ENCODE measurements around the gene CCDC134. TPM values are rescaled to one million over a fixed set of nuclear protein-coding genes. Genes with fewer than 3 reads are reported as not detected.

Gene CCDC134
- total and polyA plus RNA-seq, 2 donors from 2014 or later: 5.0 to 12.2 TPM

- DNase-seq (peak; percentile 17 to 91 (median 47)), FAIRE-seq (no peak)
- H3K9ac ChIP-seq (ENCODE audit: low read length in 3 of 3): no peak overlapping the region
- no peaks in the 10 kb centered on the region for H3K27me3 ChIP-seq (ENCODE audit: control insufficient read depth, insufficient read depth, low read length)
- H3K27ac ChIP-seq (ENCODE audit: low read depth in 2 of 2, low read length in 2 of 2): no peak overlapping the region
- no peak overlapping the region for H3K4me3 ChIP-seq (ENCODE audit: low read length in 3 of 3)
- no peaks in the 10 kb centered on the region for H3K9me3 ChIP-seq (ENCODE audit: control insufficient read depth in 2 of 3, insufficient read depth in 1 of 3, low read length in 3 of 3)
- intact Hi-C loops (cut with DNase I): no loop called here
- H3K36me3 ChIP-seq (ENCODE audit: control insufficient read depth in 2 of 3, insufficient read depth in 3 of 3, low read length in 3 of 3): no peaks in the 10 kb centered on the region
- TF ChIP-seq CTCF (IDR thresholded peaks at IDR 0.05; ENCODE audit: borderline replicate concordance, extremely low read depth, insufficient read depth): no peak
- peaks cover 0 to 2% (median 0%) of the 10 kb centered on the region in 3 donors for H3K4me1 ChIP-seq (ENCODE audit: control insufficient read depth in 2 of 3, insufficient read depth in 2 of 3, low read depth in 1 of 3, low read length in 3 of 3)
These were observed 19.6 kb upstream of the CCDC134 start for GRCh38 chr22:41780746-41781505.

- H3K9ac ChIP-seq (ENCODE audit: low read length in 3 of 3): no peak overlapping the region
- no peaks in the 10 kb centered on the region for H3K36me3 ChIP-seq (ENCODE audit: control insufficient read depth in 2 of 3, insufficient read depth in 3 of 3, low read length in 3 of 3)
- no peaks in the 10 kb centered on the region for H3K27me3 ChIP-seq (ENCODE audit: control insufficient read depth, insufficient read depth, low read length)
- peak overlapping the region in 1 of 3 donors; percentile 8 for H3K4me3 ChIP-seq (ENCODE audit: low read length in 3 of 3)
- no peak overlapping the region for H3K27ac ChIP-seq (ENCODE audit: low read depth in 2 of 2, low read length in 2 of 2)
- no peaks in the 10 kb centered on the region for H3K9me3 ChIP-seq (ENCODE audit: control insufficient read depth in 2 of 3, insufficient read depth in 1 of 3, low read length in 3 of 3)
- peaks cover 0 to 2% (median 0%) of the 10 kb centered on the region in 3 donors for H3K4me1 ChIP-seq (ENCODE audit: control insufficient read depth in 2 of 3, insufficient read depth in 2 of 3, low read depth in 1 of 3, low read length in 3 of 3)
- TF ChIP-seq CTCF (IDR thresholded peaks at IDR 0.05; ENCODE audit: borderline replicate concordance, extremely low read depth, insufficient read depth): no peak
- FAIRE-seq (no peak), DNase-seq (peak in 1 of 5 donors; percentile 20)
- intact Hi-C loops (cut with DNase I): no loop called here
These were observed 19.0 kb upstream of the CCDC134 start for GRCh38 chr22:41781507-41781906.

GRCh38 chr22:41782316-41782715 lies 18.2 kb upstream of the CCDC134 start:
- intact Hi-C loops (cut with DNase I): no loop called here
- no peak overlapping the region for H3K9ac ChIP-seq (ENCODE audit: low read length in 3 of 3)
- no peak for TF ChIP-seq CTCF (IDR thresholded peaks at IDR 0.05; ENCODE audit: borderline replicate concordance, extremely low read depth, insufficient read depth)
- DNase-seq: no peak
- no peaks in the 10 kb centered on the region for H3K36me3 ChIP-seq (ENCODE audit: control insufficient read depth in 2 of 3, insufficient read depth in 3 of 3, low read length in 3 of 3)
- no peak overlapping the region for H3K27ac ChIP-seq (ENCODE audit: low read depth in 2 of 2, low read length in 2 of 2)
- no peak for FAIRE-seq
- H3K9me3 ChIP-seq (ENCODE audit: control insufficient read depth in 2 of 3, insufficient read depth in 1 of 3, low read length in 3 of 3): no peaks in the 10 kb centered on the region
- H3K27me3 ChIP-seq (ENCODE audit: control insufficient read depth, insufficient read depth, low read length): no peaks in the 10 kb centered on the region
- no peak overlapping the region for H3K4me3 ChIP-seq (ENCODE audit: low read length in 3 of 3)
- peaks cover 0 to 4% (median 0%) of the 10 kb centered on the region in 3 donors for H3K4me1 ChIP-seq (ENCODE audit: control insufficient read depth in 2 of 3, insufficient read depth in 2 of 3, low read depth in 1 of 3, low read length in 3 of 3)
